Neural progenitor cell (in vitro differentiated cells): Measurements from ENCODE around the gene SUSD6.

Source experiments
- EZH2 ChIP-seq: fragments of 200-600 bp; sonication (generic); IDR thresholded peaks from 2 replicates; pipeline ENCODE4 v1.6.1; 2017; ENCODE audit warnings: antibody characterized with exemption, mild to moderate bottlenecking, moderate library complexity
- TF ChIP-seq, protein P1 (sequence below): fragments of 200-600 bp; sonication (generic); IDR thresholded peaks from 2 replicates; pipeline ENCODE4 v1.5.1; 2017; ENCODE audit warnings: antibody characterized with exemption, mild to moderate bottlenecking

DNA sequence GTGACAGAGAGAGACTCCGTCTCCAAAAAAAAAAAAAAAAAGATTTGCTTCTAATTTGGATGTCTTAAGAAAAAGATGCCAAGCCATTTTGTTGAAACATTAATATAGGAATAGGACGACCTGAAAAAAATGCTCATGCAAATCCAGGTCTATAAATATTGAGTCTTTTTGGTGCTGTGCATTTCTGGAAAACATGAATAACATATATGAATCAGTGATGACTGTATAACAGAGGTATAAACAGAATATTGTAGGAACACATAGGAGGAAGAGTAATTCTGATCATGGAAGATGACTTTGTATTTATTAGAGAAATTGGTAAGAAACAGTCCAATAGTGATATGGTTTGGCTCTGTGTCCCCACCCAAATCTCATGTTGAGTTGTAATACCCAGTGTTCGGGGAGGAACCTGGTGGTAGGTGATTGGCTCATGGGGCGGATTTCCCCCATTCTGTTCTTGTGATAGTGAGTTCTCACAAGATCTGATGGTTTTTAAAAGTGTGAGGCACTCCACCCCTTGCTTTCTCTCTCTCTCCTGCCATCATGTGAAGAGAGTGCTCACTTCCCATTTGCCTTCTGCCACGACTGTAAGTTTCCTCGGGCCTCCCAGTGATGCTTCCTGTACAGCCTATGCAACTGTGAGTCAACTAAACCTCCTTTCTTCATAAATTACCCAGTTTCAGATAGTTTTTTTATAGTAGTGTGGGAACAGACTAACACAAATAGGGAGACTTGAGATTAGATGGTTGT lies 152.5 kb downstream of the SUSD6 start:
- TF ChIP-seq EZH2 = no peak
- TF ChIP-seq, protein P1, sequence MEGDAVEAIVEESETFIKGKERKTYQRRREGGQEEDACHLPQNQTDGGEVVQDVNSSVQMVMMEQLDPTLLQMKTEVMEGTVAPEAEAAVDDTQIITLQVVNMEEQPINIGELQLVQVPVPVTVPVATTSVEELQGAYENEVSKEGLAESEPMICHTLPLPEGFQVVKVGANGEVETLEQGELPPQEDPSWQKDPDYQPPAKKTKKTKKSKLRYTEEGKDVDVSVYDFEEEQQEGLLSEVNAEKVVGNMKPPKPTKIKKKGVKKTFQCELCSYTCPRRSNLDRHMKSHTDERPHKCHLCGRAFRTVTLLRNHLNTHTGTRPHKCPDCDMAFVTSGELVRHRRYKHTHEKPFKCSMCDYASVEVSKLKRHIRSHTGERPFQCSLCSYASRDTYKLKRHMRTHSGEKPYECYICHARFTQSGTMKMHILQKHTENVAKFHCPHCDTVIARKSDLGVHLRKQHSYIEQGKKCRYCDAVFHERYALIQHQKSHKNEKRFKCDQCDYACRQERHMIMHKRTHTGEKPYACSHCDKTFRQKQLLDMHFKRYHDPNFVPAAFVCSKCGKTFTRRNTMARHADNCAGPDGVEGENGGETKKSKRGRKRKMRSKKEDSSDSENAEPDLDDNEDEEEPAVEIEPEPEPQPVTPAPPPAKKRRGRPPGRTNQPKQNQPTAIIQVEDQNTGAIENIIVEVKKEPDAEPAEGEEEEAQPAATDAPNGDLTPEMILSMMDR = no peak
